GM12878 (cell line): ENCODE results near the gene TMEM120B.

Experiments
- CTCF ChIP-seq, 3 experiments: IDR thresholded peaks in 2 of 3; conservative IDR thresholded peaks in 1 of 3; 2 replicates each; pipeline ENCODE4 v1.5.1; 2011; ENCODE audit warnings: low read depth in 3 of 3, low read length in 3 of 3, mild to moderate bottlenecking in 3 of 3, control low read depth in 2 of 3, moderate library complexity in 2 of 3, inconsistent platforms in 1 of 3, mixed read lengths in 1 of 3; ENCODE audit not compliant: control insufficient read depth in 2 of 3, insufficient read depth in 1 of 3; ENCODE audit errors: extremely low read depth in 1 of 3
- EZH2 ChIP-seq: IDR thresholded peaks from 2 replicates; pipeline ENCODE4 v1.6.1; 2012; ENCODE audit warnings: low read depth, mild to moderate bottlenecking, control low read depth, inconsistent platforms, low read length, borderline replicate concordance; ENCODE audit not compliant: control insufficient read depth
- GABPA ChIP-seq: IDR thresholded peaks from 2 replicates; pipeline ENCODE4 v1.6.1; 2014; ENCODE audit warnings: antibody characterized with exemption, low read depth, mild to moderate bottlenecking, inconsistent platforms
- MAX ChIP-seq: IDR thresholded peaks from 2 replicates; pipeline ENCODE4 v1.6.1; 2012; ENCODE audit warnings: low read depth, low read length, improper control_type of control experiment
- NBN ChIP-seq: fragments of 450-650 bp; IDR thresholded peaks from 2 replicates; pipeline ENCODE4 v1.6.1; 2016
- NFYA ChIP-seq: IDR thresholded peaks from 2 replicates; pipeline ENCODE4 v1.6.1; 2011; ENCODE audit warnings: low read depth, mild to moderate bottlenecking, low read length, improper control_type of control experiment, borderline replicate concordance
- SPI1 ChIP-seq: IDR thresholded peaks from 2 replicates; pipeline ENCODE4 v1.6.1; 2011; ENCODE audit warnings: low read depth, mild to moderate bottlenecking, low read length, moderate library complexity, borderline replicate concordance; ENCODE audit not compliant: insufficient read depth
- YBX1 ChIP-seq: fragments of 450-650 bp; IDR thresholded peaks from 2 replicates; pipeline ENCODE4 v1.6.1; 2016; ENCODE audit warnings: antibody characterized with exemption
- YY1 ChIP-seq: IDR thresholded peaks from 2 replicates; pipeline ENCODE4 v1.6.1; 2011; ENCODE audit warnings: low read depth, mild to moderate bottlenecking, low read length
- ZBTB4 ChIP-seq: fragments of 450-650 bp; formaldehyde crosslinking; IDR thresholded peaks from 2 replicates; pipeline ENCODE4 v1.4.0; 2022; ENCODE audit warnings: mild to moderate bottlenecking, moderate library complexity

GRCh38 chr12:121823101-121823726, 110.7 kb downstream of the TMEM120B start:
- TF ChIP-seq NBN (no peak), EZH2 (no peak), MAX (no peak), YBX1 (no peak), GABPA (no peak), CTCF (IDR thresholded peaks at IDR 0.05 in 2 of 3, conservative IDR thresholded peaks at IDR 0.05 in 1 of 3; ENCODE audit: control insufficient read depth in 2 of 3, extremely low read depth in 1 of 3, insufficient read depth in 1 of 3, low read depth in 3 of 3, low read length in 3 of 3) (no peak), ZBTB4 (CRISPR knock-in tag) (no peak), SPI1 (no peak), NFYA (no peak), YY1 (no peak)
